GM18861 (cell line): ENCODE measurements around the gene HSPB2.
A peak's percentile ranks its signal among the peaks of the same experiment; 100 is the strongest.
"Not testable (repeated sequence)": the region's sequence is repeated elsewhere in the genome, so short reads cannot be mapped to it uniquely, and the experiment has no call there.

ENCODE experiments used
- ATAC-seq: cut with Tn5 transposase; IDR thresholded peaks from one replicate; pipeline ENCODE4 v1.9.1; 2021; ENCODE audit not compliant: unreplicated experiment

Gene HSPB2

GRCh38 chr11:111913031-111913861, 712 bp downstream of the HSPB2 start:
- no peak for ATAC-seq

GRCh38 chr11:111913997-111914396, 1.5 kb downstream of the HSPB2 start:
- no peak for ATAC-seq

GRCh38 chr11:111916768-111917167, 4.2 kb downstream of the HSPB2 start:
- no peak for ATAC-seq

GRCh38 chr11:111917312-111917711, 4.8 kb downstream of the HSPB2 start:
- ATAC-seq = no peak

- ATAC-seq = no peak
Observed at GRCh38 chr11:111917788-111918187, 5.3 kb downstream of the HSPB2 start.

GRCh38 chr11:111918390-111919256, 6.1 kb downstream of the HSPB2 start, which contains the start of gene C11orf52:
C11orf52 (plus strand) TSS chr11:111918913; CDS start chr11:111918973, 60 bp downstream.
- no peak for ATAC-seq

GRCh38 chr11:111920908-111921307, 8.4 kb downstream of the HSPB2 start:
- ATAC-seq = no peak

- no peak for ATAC-seq
Observed at GRCh38 chr11:111921541-111922230, 9.2 kb downstream of the HSPB2 start.

GRCh38 chr11:111922803-111923202, 10.3 kb downstream of the HSPB2 start:
- ATAC-seq = no peak

- no peak for ATAC-seq
Observed at GRCh38 chr11:111923351-111923788, 10.8 kb downstream of the HSPB2 start.

GRCh38 chr11:111923951-111924350, 11.4 kb downstream of the HSPB2 start:
- no peak for ATAC-seq

- ATAC-seq = no peak
Observed at GRCh38 chr11:111925953-111926352, 13.4 kb downstream of the HSPB2 start.

GRCh38 chr11:111926505-111927391, 14.2 kb downstream of the HSPB2 start:
- ATAC-seq = peak; percentile 85

GRCh38 chr11:111930472-111930871, 17.9 kb downstream of the HSPB2 start:
- ATAC-seq = no peak

- no peak for ATAC-seq
Observed at GRCh38 chr11:111932611-111932950, 20.0 kb downstream of the HSPB2 start.

- not testable (repeated sequence) for ATAC-seq
Observed at GRCh38 chr11:111933176-111933575, 20.6 kb downstream of the HSPB2 start.

GRCh38 chr11:111933872-111934271, 21.3 kb downstream of the HSPB2 start:
- ATAC-seq = no peak

GRCh38 chr11:111934306-111934705, 21.8 kb downstream of the HSPB2 start:
- ATAC-seq = no peak

- no peak for ATAC-seq
Observed at GRCh38 chr11:111935317-111936039, 22.9 kb downstream of the HSPB2 start.
